Progenitor cell of endocrine pancreas (in vitro differentiated cells): ENCODE measurements around the gene ZMYND8. TPM values are rescaled to one million over a fixed set of nuclear protein-coding genes. Genes with fewer than 3 reads are reported as not detected.
"Not testable (repeated sequence)": the region's sequence is repeated elsewhere in the genome, so short reads cannot be mapped to it uniquely, and the experiment has no call there.

Source experiments
- DNase-seq: peaks from one replicate; pipeline ENCODE4 v3.0.0; 2021; ENCODE audit warnings: low spot score; ENCODE audit not compliant: unreplicated experiment
- H3K27ac Mint-ChIP-seq: 2 replicates; pipeline ENCODE4 v1.8.0; 2021; ENCODE audit warnings: mild to moderate bottlenecking, moderate library complexity, mixed read lengths
- H3K27me3 Mint-ChIP-seq: 2 replicates; pipeline ENCODE4 v1.8.0; 2021; ENCODE audit warnings: mixed read lengths
- H3K36me3 Mint-ChIP-seq: 2 replicates; pipeline ENCODE4 v1.8.0; 2022; ENCODE audit warnings: mixed read lengths; ENCODE audit not compliant: insufficient read depth
- H3K4me1 Mint-ChIP-seq: 2 replicates; pipeline ENCODE4 v1.8.0; 2021; ENCODE audit warnings: low read depth, mixed read lengths
- H3K4me3 Mint-ChIP-seq: 2 replicates; pipeline ENCODE4 v1.8.0; 2021; ENCODE audit warnings: low read depth, mild to moderate bottlenecking, moderate library complexity, mixed read lengths
- H3K9me3 Mint-ChIP-seq: 2 replicates; pipeline ENCODE4 v1.8.0; 2021; ENCODE audit warnings: low read depth, mixed read lengths
- CTCF ChIP-seq: fragments of 200-600 bp; sonication (generic); IDR thresholded peaks from one replicate; pipeline ENCODE4 v1.5.0; 2021; ENCODE audit warnings: antibody characterized with exemption, mild to moderate bottlenecking; ENCODE audit not compliant: unreplicated experiment
- total RNA-seq: library from RNA; stranded (reverse); gene quantifications from 2 replicates; pipeline ENCODE4 v1.2.1, GENCODE V29; 2021

Gene ZMYND8
- total RNA-seq, 1 donor from 2014 or later: 102 TPM

- Mint-ChIP-seq H3K4me3 (no peak overlapping the region), H3K27me3 (no peaks in the 10 kb centered on the region), H3K9me3 (no peaks in the 10 kb centered on the region), H3K36me3 (peaks cover 26% of the 10 kb centered on the region), H3K27ac (no peak overlapping the region), H3K4me1 (no peaks in the 10 kb centered on the region)
- TF ChIP-seq CTCF: no peak
- DNase-seq: no peak
Observed at GRCh38 chr20:47265984-47266383, 90.5 kb downstream of the ZMYND8 start.

GRCh38 chr20:47265214-47265613 is 91.3 kb downstream of the ZMYND8 start:
- Mint-ChIP-seq H3K9me3 (no peaks in the 10 kb centered on the region), H3K4me3 (no peak overlapping the region), H3K27me3 (no peaks in the 10 kb centered on the region), H3K27ac (no peak overlapping the region), H3K36me3 (peaks cover 30% of the 10 kb centered on the region), H3K4me1 (no peaks in the 10 kb centered on the region)
- DNase-seq: no peak
- no peak for TF ChIP-seq CTCF

- not testable (repeated sequence) for H3K4me3 Mint-ChIP-seq, DNase-seq, H3K27me3 Mint-ChIP-seq, H3K4me1 Mint-ChIP-seq, H3K27ac Mint-ChIP-seq, H3K9me3 Mint-ChIP-seq
- H3K36me3 Mint-ChIP-seq: peaks cover 30% of the 10 kb centered on the region
Observed at GRCh38 chr20:47264137-47264769, 92.2 kb downstream of the ZMYND8 start.

GRCh38 chr20:47263465-47264084 is 92.9 kb downstream of the ZMYND8 start:
- TF ChIP-seq CTCF: no peak
- H3K9me3 Mint-ChIP-seq: no peaks in the 10 kb centered on the region
- H3K4me1 Mint-ChIP-seq: no peaks in the 10 kb centered on the region
- H3K27me3 Mint-ChIP-seq: no peaks in the 10 kb centered on the region
- DNase-seq: no peak
- H3K27ac Mint-ChIP-seq: no peak overlapping the region
- peaks cover 32% of the 10 kb centered on the region for H3K36me3 Mint-ChIP-seq
- H3K4me3 Mint-ChIP-seq: no peak overlapping the region

GRCh38 chr20:47263080-47263464 is 93.4 kb downstream of the ZMYND8 start:
- H3K4me3 Mint-ChIP-seq: no peak overlapping the region
- no peak for DNase-seq
- no peaks in the 10 kb centered on the region for H3K9me3 Mint-ChIP-seq
- peaks cover 32% of the 10 kb centered on the region for H3K36me3 Mint-ChIP-seq
- no peaks in the 10 kb centered on the region for H3K27me3 Mint-ChIP-seq
- H3K27ac Mint-ChIP-seq: no peak overlapping the region
- H3K4me1 Mint-ChIP-seq: no peaks in the 10 kb centered on the region
- TF ChIP-seq CTCF: no peak

- Mint-ChIP-seq H3K27ac (no peak overlapping the region), H3K27me3 (no peaks in the 10 kb centered on the region), H3K9me3 (no peaks in the 10 kb centered on the region), H3K4me1 (no peaks in the 10 kb centered on the region), H3K36me3 (peaks cover 32% of the 10 kb centered on the region), H3K4me3 (no peak overlapping the region)
- TF ChIP-seq CTCF: no peak
- DNase-seq: no peak
Observed at GRCh38 chr20:47262365-47263013, 94.0 kb downstream of the ZMYND8 start.
